Stimulated activated CD8-positive, alpha-beta memory T cell treated with anti-CD3 and anti-CD28 coated beads, Interleukin-7, amount 100 ng/mL, for 1 hour (primary cell): ENCODE data around the gene CDC26.
"Not testable (repeated sequence)": the region's sequence is repeated elsewhere in the genome, so short reads cannot be mapped to it uniquely, and the experiment has no call there.

Source experiments
- DNase-seq, 2 donors: peaks; one replicate each; pipeline ENCODE4 v3.0.0-alpha.2; 2020; ENCODE audit warnings: low read depth in 2 of 2

Gene CDC26

DNA sequence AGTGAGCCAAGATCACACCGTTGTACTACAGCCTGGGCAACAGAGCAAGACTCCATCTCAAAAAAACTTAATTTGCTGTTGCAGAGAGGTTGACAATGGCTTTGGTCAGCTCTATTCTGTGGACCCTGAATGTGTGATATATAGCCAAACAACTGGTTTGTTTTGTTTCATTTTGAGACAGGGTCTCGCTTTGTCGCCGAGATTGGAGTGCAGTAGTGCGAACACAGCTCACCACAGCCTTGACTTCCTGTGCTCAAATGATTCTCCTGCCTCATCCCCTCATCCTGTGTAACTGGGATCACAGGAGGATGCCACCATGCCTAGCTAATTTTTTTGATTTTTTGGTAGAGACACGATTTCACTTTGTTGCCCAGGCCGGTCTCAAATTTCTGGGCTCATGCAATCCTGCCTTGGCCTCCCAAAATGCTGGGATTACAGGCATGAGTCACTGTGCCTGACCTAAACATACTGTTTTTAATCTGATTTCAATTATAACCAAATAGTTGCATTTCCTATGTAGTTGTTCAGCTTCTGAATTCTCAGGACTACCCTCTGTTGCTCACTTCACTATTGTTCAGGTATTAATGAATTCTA lies 18.0 kb upstream of the CDC26 start:
- no peak for DNase-seq

DNA sequence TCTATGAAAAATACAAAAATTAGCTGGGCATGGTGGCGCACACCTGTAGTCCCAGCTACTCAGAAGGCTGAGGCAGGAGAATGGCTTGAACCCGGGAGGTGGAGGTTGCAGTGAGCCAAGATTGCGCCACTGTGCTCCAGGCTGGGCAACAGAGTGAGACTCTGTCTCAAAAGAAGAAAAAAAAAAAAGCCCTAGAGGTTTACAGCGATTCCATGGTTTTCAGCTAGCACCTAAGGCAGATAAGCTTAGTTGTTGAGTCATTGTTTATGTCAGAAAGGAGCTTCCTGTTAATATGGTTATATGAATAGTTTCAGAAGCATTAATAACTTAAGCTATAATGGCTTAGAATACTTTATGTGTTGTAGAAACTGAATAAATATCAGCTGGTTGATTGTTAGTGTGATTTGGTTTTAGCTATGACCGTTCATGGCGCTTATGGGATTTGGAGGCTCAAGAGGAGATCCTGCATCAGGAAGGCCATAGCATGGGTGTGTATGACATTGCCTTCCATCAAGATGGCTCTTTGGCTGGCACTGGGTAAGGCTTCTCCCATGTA lies 14.8 kb upstream of the CDC26 start:
- no peak for DNase-seq

DNA sequence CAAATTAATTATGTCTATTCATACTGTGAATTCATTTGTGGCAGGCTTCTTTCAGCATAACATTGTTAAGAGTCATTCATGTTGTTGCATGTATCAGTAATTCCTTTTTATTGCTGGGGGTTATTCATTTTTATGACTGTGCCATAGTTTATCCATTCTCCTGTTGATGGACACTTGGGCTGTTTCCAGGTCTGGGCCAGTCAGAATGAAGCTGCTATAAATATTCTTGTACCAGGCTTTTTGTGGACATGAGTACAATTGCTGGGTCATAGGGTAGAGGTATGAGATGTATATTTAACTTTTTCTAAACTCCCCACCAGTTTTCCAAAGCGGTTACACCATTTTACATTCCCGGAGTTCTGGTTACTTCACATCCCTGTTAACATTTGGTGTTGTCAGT lies 13.7 kb upstream of the CDC26 start:
- no peak for DNase-seq

DNA sequence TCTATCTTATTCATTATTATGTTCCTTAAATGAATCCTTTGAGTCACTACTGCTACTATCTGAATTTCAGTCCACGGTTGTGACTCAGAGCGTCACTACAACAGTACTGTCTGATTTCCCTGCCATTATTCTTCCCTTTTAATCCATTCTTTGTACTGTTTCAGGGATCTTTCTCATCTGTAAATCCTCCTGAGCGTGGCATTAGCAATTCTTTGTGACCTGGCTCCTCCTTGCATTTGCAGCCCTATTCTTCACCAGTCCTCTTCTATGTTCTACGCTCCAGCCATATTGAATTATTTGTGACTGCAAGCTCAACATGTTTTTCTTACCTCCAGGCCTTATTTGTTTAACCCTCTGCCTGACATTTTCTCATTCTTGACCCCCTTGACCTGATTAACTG lies 6.0 kb upstream of the CDC26 start:
- DNase-seq, result no peak

DNA sequence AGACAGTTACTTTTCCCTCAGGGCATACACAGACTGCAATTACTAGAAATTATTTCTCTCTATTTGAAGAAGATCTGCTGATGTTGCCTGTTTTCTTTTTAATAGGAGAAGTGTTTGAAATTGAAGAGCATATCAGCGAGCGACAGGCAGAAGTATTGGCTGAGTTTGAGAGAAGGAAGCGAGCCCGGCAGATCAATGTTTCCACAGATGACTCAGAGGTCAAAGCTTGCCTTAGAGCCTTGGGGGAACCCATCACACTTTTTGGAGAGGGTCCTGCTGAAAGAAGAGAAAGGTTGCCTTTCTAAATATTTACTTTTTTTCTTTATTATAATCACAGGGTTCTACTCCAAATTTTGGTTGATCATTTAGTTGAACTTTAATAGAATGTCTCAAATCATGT lies 3.5 kb upstream of the CDC26 start:
- DNase-seq, result no peak

DNA sequence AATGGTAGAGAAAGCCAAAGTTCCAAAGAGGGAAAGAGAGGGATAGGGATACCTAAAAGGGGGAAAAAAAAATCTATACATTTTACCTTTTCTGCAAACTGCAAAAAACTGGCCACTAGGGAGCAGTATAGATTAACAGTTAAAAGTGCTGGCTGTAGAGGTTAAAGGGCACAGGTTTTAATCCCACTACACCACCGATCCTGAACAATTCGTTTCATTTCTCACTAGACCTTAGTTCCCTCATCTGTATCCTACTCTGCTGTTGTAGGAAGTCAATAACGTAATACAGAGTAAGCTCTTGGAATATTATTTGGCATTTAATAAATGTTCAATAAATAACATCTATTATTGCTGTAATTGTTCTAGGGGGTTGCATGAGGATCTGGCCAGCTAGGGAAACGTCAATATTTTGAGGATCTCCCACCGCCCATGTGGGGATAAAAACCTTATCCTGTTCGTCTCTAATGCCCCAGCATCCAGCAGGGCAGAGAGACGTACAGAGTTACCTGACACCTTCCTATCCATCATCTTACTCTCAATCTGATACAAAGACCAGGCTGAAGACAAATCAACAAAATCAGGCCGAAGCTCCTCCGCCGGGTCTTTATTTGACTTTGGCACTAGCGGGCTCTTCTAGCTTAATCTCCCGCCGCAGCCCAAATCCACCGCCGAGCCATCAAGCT lies 757 bp downstream of the CDC26 start:
- DNase-seq, result no peak

DNA sequence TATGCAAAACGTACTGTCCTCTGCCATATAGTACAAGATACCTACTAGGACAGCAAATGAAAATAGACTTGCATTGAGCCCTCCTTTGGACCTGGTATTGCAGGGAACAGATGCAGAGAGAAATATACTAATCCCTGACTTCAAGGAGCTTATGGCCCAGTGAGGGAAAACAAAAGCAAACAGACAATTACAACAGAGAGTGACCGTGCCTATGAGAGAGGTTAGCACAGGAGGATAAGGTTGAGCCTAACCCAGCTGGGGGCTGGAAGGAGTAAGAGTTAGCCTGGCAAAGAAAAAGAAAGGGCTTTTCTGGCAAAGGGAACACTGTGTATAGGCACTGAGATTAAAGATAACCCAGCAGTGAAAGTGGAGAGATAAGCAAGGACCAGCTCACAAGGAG lies 5.5 kb downstream of the CDC26 start:
- no peak for DNase-seq

DNA sequence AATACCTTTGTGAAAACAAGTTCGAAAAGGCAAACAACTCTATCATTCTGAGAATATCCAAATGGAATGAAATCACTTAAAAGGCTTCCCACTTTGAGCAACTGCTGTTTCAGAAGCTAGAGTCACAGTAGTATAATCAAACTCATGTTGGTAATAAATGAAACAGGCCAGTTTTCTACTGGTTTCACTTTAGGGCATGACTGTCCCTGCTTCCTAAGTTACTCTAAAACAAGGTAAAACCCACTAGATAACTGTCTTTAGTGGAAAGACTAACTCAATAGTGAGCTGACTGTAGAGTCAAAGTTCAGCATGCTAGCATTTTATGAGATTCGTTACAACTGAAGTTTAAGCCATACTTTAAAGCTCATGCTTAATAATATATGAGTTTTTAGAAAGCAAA lies 6.0 kb downstream of the CDC26 start:
- DNase-seq, result no peak

DNA sequence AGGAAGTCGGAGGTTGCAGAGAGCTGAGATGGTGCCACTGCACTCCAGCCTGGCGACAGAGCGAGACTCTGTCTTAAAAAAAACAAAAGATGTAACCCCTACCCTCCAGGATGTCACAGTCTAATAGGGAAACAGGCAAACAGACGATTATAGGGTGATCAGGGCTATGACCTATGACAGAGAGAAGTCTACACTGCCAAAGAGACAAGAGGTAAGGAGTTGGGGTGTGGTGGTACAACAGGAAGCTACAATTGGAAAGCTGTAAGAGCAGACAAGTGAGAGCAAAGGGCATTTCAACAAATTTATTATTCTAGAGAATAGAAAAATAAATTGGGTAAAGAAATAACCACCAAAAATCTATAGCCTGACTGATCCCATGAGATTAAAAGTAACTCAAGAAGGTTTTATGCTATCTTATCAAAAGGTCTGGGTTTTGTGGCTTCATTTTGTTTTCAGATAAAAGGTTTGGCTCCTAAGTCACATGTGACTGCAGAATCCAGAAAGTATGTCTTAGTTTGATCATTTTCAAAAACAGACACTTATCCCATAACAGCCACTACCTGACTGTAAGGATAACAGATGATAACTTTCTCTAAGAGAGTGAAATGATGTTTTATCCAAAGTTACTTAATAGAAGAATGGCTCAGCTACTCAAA lies 7.3 kb downstream of the CDC26 start:
- DNase-seq, result no peak

DNA sequence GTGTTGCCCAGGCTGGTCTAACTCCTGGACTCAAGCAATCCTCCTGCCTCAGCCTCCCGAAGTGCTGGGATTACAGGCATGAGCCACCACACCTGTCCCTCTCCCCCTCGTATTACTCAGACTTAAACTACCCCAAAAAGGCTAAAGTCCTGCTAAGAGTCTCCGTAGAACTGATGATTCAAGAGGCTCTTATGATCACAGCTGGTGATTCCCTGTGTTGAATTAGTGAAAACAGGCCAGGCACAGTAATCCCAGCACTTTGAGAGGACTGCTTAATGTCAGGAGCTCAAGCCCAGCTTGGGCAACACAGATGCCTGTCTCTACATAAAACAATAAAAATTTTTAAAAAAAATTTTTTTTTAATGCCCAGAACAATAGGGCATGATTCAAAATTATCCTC lies 9.2 kb downstream of the CDC26 start:
- no peak for DNase-seq

DNA sequence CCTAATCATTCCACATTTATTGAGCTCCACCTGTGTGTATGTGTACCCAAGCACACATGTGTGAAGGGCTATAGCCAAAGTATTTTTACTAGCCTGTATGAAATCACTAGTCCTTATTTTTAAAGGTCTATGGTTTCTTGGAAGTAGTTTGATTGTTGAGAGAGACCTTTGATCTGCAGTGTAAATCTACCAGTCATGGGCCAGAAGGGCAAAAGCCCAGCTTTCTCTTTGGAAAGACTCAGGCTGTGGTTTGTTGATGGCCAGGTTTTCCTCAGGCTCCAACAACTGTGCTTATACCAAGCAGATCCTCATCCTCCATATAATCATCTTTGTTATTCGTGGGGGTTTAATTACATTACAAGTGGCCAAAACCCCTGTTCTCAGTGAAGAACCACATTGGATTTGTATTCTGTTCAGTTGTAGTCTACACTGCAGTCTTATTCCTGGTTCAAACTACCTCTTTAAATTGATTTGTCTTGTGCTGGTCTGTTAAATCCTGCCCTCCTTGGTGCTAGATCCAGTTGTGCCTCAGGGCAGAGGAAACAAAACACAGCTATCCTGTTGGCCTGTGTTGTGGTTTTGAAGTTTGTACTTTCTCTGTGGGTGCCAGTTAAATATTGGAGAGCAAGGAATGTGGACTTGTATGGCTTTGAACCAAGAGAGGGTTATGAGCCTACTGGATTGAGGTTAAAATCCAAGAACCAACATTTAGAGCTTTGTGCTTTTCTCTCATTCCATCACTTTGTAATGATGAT lies 13.3 kb downstream of the CDC26 start:
- DNase-seq, result no peak

DNA sequence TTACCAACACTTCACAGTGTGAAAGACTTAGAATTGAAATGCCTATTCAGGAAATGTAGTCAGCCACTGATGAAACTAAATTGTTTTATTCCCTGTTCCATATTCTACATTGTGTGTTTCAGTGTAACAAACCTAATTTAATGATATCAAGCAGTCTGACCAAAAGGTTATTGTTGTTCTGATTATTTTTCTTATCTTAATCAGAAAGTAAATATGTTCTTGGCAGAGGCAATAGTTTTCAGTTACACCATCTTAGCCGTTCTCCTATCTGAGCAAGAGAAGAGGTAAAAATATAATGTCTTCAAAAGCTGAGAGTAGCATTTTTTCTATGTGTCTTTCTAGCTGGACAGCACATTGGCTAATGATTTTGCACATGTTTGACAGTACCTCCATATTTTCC lies 17.1 kb downstream of the CDC26 start:
- no peak for DNase-seq

DNA sequence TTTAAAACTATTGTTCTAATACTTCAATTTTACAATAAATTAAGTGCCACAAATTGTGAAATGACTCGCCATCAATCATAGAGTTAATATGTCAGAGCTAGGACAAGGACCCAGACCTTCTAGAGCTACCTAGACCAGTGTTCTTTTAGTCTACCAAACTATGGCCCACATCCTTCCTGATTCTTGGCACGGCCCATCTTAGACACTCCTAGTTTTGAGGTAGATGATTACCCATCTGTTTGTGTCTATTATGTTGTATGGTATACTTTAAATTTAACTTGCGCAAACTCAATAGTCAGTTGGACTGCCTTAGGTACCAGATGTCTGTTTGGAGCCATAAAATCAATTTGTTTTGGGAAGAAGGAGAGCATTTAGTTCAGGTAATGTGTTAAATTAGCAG lies 17.5 kb downstream of the CDC26 start:
- DNase-seq, result no peak

DNA sequence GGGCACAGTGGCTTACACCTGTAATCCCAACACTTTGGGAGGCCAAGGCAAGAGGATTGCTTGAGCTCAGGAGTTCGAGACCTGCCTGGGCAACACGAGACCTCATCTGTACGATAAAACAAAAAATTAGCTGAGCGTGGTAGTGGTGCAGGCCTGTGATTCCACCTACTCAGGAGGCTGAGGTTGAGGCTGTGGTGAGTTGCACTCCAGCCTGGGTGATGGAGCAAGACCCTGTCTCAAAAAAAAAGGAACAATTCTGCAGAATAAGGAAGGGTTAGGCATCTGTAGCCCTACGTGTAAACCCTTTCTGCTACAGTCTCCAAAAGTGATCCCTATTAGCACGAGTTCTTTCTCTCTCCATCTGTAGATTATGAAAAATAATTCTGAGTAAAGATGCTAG lies 19.9 kb downstream of the CDC26 start:
- no peak for DNase-seq

DNA sequence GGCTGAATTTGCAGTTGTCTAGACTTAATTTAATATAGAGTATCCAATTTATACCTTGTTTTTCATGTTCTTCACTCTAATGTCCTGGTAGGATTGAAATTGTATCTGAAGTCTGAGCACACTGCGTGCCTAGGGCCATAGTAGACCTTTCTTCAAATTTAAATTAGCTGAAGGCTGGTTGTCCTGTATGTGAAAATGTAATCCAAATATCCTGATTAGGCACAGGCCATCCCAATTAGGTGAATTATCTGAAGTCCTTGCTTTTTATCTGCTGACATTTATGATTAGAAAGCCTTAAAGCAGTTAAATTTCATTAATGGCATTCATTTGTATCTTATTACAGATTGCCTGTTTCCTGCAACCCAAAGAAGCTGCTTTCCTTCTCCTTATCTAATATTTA lies 20.4 kb downstream of the CDC26 start:
- DNase-seq, result no peak

DNA sequence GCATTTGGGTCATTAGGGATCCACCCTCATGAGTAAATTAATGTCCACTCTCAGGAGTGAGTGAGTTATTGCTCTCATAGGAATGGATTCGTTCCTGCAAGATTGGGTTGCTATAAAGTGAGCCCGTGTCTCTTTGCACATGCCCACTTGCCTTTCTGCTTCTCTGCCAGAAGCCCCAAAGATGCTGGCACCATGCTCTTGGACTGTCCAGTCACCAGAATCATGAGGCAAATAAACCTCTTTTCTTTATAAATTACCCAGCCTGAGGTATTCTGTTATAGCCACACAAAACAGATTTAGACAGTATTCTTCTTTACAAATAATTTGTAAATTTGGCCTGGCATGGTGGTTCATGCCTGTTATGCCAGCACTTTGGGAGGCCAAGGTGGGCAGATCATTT lies 24.6 kb downstream of the CDC26 start:
- no peak for DNase-seq

DNA sequence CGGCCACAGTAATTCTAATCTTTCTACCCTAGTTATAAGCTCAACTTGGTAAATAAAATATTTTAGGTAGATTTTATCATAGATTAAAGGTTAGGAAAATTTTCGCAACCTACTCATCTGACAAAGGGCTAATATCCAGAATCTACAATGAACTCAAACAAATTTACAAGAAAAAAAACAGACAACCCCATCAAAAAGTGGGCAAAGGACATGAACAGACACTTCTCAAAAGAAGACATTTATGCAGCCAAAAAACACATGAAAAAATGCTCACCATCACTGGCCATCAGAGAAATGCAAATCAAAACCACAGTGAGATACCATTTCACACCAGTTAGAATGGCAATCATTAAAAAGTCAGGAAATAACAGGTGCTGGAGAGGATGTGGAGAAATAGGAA lies 25.7 kb downstream of the CDC26 start:
- not testable (repeated sequence) for DNase-seq

DNA sequence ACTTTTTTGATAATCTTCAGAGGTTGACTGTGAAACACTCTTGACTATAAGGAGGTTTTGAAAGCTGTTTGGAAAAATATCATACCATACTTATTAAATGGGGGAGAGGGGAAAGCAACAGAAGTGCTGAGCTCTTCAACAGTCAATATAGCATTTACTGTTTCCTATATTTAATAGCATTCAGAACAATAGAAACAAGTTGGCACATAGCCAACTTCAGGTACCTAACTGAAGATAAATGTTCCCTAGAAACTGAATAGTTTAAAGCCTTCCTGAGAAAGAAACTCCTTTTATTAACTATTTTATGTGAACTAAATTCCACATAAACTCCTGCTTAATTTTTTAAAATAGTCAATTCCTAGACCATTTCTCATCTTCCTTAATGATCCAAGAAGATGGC lies 27.7 kb downstream of the CDC26 start:
- DNase-seq, result no peak

DNA sequence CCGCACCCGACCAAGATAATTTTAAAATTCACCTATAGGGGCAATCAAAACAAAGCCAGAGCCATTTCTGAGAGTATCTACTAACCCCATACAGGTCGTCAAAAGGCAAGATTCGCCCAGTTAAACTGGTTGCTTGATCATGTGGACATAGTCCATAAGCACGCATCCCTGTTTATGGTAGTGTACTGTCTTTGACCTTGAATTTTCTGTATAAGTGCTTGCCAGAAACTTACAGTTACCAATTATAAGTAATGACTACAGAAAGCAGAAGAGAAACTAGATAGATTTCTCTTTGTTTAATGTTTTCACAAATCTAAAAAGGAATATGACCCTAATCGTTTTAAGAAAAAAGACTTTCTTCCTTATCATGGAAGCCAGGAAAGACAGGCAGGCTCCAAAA lies 28.4 kb downstream of the CDC26 start:
- DNase-seq, result no peak

DNA sequence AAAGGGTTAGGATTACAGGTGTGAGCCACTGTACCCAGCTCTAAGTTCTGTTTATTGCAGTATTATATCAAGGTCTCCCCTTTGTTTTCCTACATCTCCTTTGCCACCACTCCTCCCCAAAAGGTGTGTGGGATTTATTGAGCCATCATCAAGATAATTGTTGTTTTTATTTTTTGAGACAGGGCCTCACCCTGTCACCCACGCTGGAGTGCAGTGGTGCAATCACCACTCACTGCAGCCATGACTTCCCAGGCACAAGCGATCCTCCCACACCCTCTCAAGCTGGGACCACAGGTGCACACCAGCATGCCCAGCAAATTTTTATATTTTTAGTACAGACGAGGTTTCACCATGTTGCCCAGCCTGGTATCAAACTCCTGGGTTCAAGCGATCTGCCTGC lies 29.5 kb downstream of the CDC26 start:
- no peak for DNase-seq

DNA sequence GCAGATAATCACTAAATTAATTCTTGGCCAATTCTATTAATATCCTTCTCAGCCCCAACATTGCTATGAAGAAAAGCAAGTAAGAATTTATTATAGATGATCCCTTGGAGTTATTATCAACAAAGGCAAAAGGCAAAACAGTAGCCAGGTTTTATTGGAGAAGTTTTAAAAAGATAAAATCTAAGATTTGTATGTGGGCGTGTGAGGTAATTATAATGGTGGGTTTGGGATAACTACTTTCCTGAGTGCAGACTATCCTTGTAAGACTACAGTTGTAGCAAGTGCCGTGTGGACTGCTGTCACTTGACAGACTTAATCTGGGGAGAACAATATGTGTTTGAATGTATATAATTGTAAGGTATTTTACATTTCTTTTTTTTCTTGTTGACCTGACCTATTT lies 30.8 kb downstream of the CDC26 start:
- DNase-seq, result no peak

DNA sequence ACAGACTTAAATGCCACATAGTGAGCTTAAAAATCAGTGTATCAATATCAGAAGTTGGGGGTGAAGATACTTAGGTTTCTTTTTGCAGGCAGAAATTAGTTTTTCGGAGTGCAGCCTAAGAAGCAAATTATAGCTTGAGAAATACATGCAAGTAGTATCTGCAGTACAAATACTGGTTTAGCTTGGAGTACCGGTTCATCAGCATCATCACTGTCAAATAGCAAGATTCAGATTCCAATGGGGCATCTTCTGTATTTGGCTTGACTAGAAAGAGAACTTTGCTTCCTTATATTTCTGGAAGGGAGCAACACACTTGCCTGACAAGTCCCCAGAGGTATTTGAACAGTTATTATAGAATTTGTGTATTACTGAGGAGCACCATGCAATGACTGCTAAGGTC lies 34.2 kb downstream of the CDC26 start:
- no peak for DNase-seq

DNA sequence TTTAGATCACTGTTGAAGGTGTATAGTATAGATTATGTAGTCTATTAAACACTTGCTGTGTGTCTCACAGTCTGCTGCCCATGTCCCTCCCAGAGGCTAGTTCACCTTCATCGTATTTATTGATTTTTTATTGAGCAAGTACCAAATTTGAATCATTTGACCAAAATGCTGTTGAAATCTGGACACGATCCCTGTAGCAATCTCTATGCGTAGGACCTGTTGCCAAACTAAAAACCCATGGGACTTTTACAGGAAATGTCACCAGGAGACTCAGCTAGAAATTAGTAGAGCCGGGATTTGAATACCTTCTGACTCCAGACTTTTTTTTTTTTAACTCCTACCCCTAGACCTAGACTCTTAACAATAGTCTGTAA lies 36.5 kb downstream of the CDC26 start:
- DNase-seq, result no peak
